HFF-Myc (cell line): Measurements from ENCODE around the gene GRIN3A.

Experiments used
- DNase-seq: peaks from one replicate; pipeline ENCODE4 v3.0.0-alpha.2; 2011; ENCODE audit warnings: low read depth; ENCODE audit errors: extremely low read depth
- H3K4me3 ChIP-seq: replicated peaks from 2 replicates; pipeline ENCODE4 v1.5.1; 2011; ENCODE audit warnings: low read depth, mild to moderate bottlenecking, control low read depth, low read length
- CTCF ChIP-seq: IDR thresholded peaks from 2 replicates; pipeline ENCODE4 v1.5.1; 2012; ENCODE audit warnings: mild to moderate bottlenecking, low read depth, low read length, control low read depth; ENCODE audit errors: missing control alignments

GRIN3A gene

GRCh38 chr9:101636247-101636646 lies 102.2 kb downstream of the GRIN3A start:
- no peak overlapping the region for H3K4me3 ChIP-seq
- TF ChIP-seq CTCF: no peak
- no peak for DNase-seq

GRCh38 chr9:101635473-101635872 lies 103.0 kb downstream of the GRIN3A start:
- H3K4me3 ChIP-seq: no peak overlapping the region
- no peak for DNase-seq
- TF ChIP-seq CTCF: no peak

- no peak for TF ChIP-seq CTCF
Observed at GRCh38 chr9:101634741-101635409, 103.6 kb downstream of the GRIN3A start.

GRCh38 chr9:101632611-101633010 lies 105.8 kb downstream of the GRIN3A start:
- TF ChIP-seq CTCF: no peak
- no peak overlapping the region for H3K4me3 ChIP-seq
- DNase-seq: no peak

More at GRCh38 chr9:101634741-101635409, 103.6 kb downstream of the GRIN3A start:
- H3K4me3 ChIP-seq: no peak overlapping the region
- no peak for DNase-seq

GRCh38 chr9:101631892-101632291 lies 106.6 kb downstream of the GRIN3A start:
- no peak overlapping the region for H3K4me3 ChIP-seq
- DNase-seq: no peak
- TF ChIP-seq CTCF: no peak

GRCh38 chr9:101629636-101630035 lies 108.8 kb downstream of the GRIN3A start:
- TF ChIP-seq CTCF: no peak
- DNase-seq: no peak

GRCh38 chr9:101628173-101628572 lies 110.3 kb downstream of the GRIN3A start:
- no peak overlapping the region for H3K4me3 ChIP-seq
- no peak for TF ChIP-seq CTCF
- no peak for DNase-seq

More at GRCh38 chr9:101629636-101630035, 108.8 kb downstream of the GRIN3A start:
- H3K4me3 ChIP-seq: no peak overlapping the region
